Tibial nerve (tissue), 4 donors: ENCODE data around the gene SAV1. TPM values are rescaled to one million over a fixed set of nuclear protein-coding genes. Genes with fewer than 3 reads are reported as not detected.

ENCODE experiments used
- DNase-seq, 2 donors: peaks; one replicate each; pipeline ENCODE4 v3.0.0-alpha.2; 2019; ENCODE audit warnings: low spot score in 2 of 2
- H3K27ac ChIP-seq, 4 donors: fragments of 200-600 bp; sonication (generic) in 3 of 4; one replicate each; pipeline ENCODE4 v1.5.1; 2017 to 2019; ENCODE audit warnings: mild to moderate bottlenecking in 1 of 4
- H3K27me3 ChIP-seq, 2 donors: fragments of 200-600 bp; sonication (generic) in 1 of 2; one replicate each; pipeline versions ENCODE4 v1.5.1 to v1.6.0; 2017 to 2019
- H3K36me3 ChIP-seq, 3 donors: fragments of 200-600 bp; sonication (generic); one replicate each; pipeline ENCODE4 v1.5.1; 2018 to 2019
- H3K4me1 ChIP-seq, 4 donors: fragments of 200-600 bp; sonication (generic) in 3 of 4; one replicate each; pipeline ENCODE4 v1.5.1; 2017 to 2019
- H3K4me3 ChIP-seq, 4 donors: fragments of 200-600 bp; sonication (generic) in 3 of 4; one replicate each; pipeline ENCODE4 v1.5.1; 2017 to 2019; ENCODE audit warnings: mild to moderate bottlenecking in 1 of 4, moderate library complexity in 1 of 4
- H3K9me3 ChIP-seq, 4 donors: fragments of 200-600 bp; sonication (generic) in 3 of 4; one replicate each; pipeline ENCODE4 v1.5.1; 2017 to 2019
- EP300 ChIP-seq, 2 donors: sonication (generic); formaldehyde crosslinking; IDR thresholded peaks; one replicate each; pipeline ENCODE4 v1.6.1; 2017; ENCODE audit warnings: antibody characterized with exemption in 2 of 2, mild to moderate bottlenecking in 1 of 2
- POLR2A ChIP-seq, 2 donors: fragments of 450-650 bp; IDR thresholded peaks; one replicate each; pipeline ENCODE4 v1.6.1; 2017; ENCODE audit warnings: antibody characterized with exemption in 2 of 2, mild to moderate bottlenecking in 2 of 2, moderate library complexity in 2 of 2
- WGBS, 2 donors: methylation state at CpG; one replicate each; pipeline ENCODE4 v1.1.5; 2018; 5-methylcytosine and 5-hydroxymethylcytosine counted together
- total RNA-seq, 4 donors: library from RNA; depleted of rRNA; stranded (reverse); fragments of >200 nt; gene quantifications; one replicate each; pipeline ENCODE4 v1.1.0, GENCODE V29; 2016
- TF ChIP-seq, protein P1 (sequence below), 5 experiments: fragments of 200-600 bp in 3 of 5; fragments of 450-650 bp in 2 of 5; sonication (generic) in 3 of 5; IDR thresholded peaks; one replicate each; pipeline ENCODE4 v1.5.1; 2016 to 2019; ENCODE audit warnings: antibody characterized with exemption in 5 of 5, mild to moderate bottlenecking in 3 of 5, moderate library complexity in 2 of 5

The SAV1 gene
- 10 to 100 TPM; 35.1 to 62.3 (median 47.4) TPM for total RNA-seq

DNA sequence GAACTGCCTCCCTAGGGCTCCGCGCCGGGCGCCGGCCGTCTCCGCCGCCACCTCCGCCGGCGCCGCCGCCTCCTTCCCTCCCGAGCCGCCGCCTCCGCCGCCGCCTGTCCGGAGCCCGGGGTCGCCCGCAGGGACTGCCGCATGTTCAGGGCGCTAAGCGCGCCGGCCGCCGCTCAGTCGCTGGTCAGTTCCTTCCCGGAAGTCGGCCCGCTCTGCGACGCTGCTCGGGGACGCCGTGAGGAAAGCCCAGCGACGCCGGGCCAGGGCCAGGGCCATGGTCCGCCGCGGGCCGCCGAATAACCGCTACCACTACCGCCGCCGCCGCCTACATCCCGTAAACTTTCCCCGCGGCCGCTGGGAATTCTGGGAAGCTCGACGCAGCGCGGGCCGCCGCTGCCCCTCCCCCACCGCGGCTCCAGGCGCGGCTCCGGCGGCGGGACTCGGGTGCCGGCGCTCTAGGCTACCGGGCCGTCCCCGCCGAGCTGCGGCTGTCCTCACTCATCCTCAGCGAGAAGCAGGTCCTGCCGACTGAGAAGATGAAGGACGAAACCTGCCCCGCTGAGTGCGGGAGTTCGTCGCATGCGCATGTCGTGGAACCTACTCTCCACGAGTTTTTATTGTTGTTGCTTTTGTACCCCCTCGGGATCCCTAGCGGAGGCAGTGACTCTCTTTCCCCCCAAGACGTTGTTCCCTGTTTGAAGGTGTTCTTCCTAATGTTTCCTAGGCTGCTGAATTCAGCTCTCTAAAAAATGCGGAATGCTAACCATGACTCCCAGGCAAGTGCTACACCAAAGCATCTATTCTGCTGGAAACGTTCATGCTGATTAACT, at the start of gene SAV1:
TSS of gene SAV1 (minus strand) at position 311 of the 830 bp plus-strand sequence. CDS start 339 bp downstream, outside the sequence.
- H3K36me3 ChIP-seq: no peaks in the 10 kb centered on the region

DNA sequence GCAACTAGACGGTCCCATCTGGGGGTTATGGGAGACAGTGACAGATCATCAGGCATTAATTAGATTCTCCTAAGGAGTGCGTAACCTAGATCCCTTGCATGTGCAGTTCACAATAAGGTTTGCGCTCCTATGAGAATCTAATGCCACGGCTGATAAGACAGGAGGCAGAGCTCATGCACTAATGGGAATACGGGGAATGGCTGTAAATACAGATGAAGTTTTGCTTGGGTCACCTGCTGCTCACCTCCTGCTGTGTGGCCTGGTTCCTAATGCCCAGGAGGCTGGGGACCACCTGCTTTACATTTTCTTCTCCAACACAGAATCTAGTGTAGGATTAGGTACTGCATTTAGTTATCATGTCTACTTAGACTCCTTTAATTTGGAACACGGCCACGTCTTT, 49.7 kb upstream of the SAV1 start:
- no peak for DNase-seq
- Histone ChIP-seq H3K27ac (no peak overlapping the region), H3K9me3 (no peaks in the 10 kb centered on the region), H3K4me1 (no peaks in the 10 kb centered on the region), H3K27me3 (no peaks in the 10 kb centered on the region), H3K36me3 (peaks cover 0 to 22% (median 4%) of the 10 kb centered on the region in 3 donors), H3K4me3 (no peak overlapping the region)
- 67 to 75% methylated on average over 7 of the region's 7 CpGs for WGBS, 2 donors
- no peak for TF ChIP-seq POLR2A (IDR thresholded peaks at IDR 0.05)
- TF ChIP-seq, protein P1, sequence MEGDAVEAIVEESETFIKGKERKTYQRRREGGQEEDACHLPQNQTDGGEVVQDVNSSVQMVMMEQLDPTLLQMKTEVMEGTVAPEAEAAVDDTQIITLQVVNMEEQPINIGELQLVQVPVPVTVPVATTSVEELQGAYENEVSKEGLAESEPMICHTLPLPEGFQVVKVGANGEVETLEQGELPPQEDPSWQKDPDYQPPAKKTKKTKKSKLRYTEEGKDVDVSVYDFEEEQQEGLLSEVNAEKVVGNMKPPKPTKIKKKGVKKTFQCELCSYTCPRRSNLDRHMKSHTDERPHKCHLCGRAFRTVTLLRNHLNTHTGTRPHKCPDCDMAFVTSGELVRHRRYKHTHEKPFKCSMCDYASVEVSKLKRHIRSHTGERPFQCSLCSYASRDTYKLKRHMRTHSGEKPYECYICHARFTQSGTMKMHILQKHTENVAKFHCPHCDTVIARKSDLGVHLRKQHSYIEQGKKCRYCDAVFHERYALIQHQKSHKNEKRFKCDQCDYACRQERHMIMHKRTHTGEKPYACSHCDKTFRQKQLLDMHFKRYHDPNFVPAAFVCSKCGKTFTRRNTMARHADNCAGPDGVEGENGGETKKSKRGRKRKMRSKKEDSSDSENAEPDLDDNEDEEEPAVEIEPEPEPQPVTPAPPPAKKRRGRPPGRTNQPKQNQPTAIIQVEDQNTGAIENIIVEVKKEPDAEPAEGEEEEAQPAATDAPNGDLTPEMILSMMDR (IDR thresholded peaks at IDR 0.05): no peak
- TF ChIP-seq EP300 (IDR thresholded peaks at IDR 0.05): no peak

More for the DNA sequence above, at the start of gene SAV1:
- peak within 1 kb of the TSS; percentile 90 to 96 (median 92) for H3K27ac ChIP-seq
- peak; percentile 76 to 77 for DNase-seq
- TF ChIP-seq, protein P1 (IDR thresholded peaks at IDR 0.05): peak in 1 of 5 experiments; percentile 26
- TF ChIP-seq EP300 (IDR thresholded peaks at IDR 0.05) (peak in 1 of 2 donors; percentile 96), POLR2A (IDR thresholded peaks at IDR 0.05) (peak; percentile 76 to 91)
- peak within 1 kb of the TSS; percentile 68 to 90 (median 72) for H3K4me3 ChIP-seq
- H3K9me3 ChIP-seq: no peaks in the 10 kb centered on the region
- no peaks in the 10 kb centered on the region for H3K27me3 ChIP-seq
- WGBS, 2 donors: 1% methylated on average over 17 to 49 of the region's 92 CpGs
- peaks cover 0 to 54% (median 22%) of the 10 kb centered on the region in 4 donors for H3K4me1 ChIP-seq

DNA sequence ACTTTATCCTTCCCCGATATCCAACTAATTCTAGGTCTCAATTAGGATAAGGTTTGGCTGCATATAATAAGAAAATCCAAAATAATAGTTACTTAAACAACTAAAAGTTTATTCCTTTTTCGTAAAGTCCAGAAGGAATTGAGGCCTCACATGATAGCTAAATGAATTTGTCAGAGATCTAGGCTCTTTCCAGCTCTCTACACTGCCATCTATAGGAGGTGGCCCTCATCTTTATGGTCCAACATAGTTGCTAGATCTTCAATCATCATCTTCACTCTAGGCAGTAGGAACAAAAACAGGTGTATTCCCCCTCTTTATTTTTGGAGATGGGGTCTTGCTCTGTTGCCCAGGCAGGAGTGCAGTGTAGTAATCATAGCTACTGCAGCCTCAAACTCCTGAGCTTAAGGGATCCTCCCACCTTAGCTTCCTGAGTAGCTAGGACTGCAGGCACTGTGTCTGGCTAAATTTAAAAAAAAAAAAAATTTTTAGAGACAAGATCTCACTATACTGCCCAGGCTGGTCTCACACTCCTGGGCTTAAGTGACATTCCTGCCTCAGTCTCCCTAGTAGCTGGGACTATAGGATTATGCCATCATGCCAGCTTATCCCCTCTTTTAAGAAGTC, 46.5 kb upstream of the SAV1 start:
- Histone ChIP-seq H3K27ac (no peak overlapping the region), H3K36me3 (peaks cover 0 to 4% (median 0%) of the 10 kb centered on the region in 3 donors), H3K4me3 (no peak overlapping the region), H3K27me3 (no peaks in the 10 kb centered on the region), H3K4me1 (no peaks in the 10 kb centered on the region), H3K9me3 (no peaks in the 10 kb centered on the region)
- DNase-seq: peak in 1 of 2 donors; percentile 46
- 61 to 72% methylated on average over 2 of the region's 2 CpGs for WGBS, 2 donors
- TF ChIP-seq EP300 (IDR thresholded peaks at IDR 0.05): no peak
- TF ChIP-seq POLR2A (IDR thresholded peaks at IDR 0.05): no peak
- TF ChIP-seq, protein P1 (IDR thresholded peaks at IDR 0.05): peak; percentile 23 to 44 (median 38)

DNA sequence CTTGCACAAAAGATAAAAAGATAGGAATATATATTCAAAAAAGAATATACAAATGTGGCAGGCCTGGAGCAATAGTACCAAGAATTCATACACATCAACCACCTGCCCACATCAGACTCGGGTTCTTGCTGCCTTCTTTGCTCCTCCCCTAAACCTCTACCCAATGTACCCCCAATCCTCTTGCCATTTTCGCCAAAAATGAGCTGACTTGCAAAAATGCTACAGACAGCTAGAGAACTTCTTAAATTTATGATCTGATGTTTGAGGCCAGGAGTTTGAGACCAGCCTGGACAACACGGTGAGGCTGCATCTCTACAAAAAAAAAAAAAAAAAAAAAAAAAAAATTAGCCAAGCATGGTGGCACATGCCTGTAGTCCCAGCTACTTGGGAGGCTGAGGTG, 42.9 kb upstream of the SAV1 start:
- Histone ChIP-seq H3K27ac (no peak overlapping the region), H3K4me3 (no peak overlapping the region), H3K36me3 (no peaks in the 10 kb centered on the region), H3K9me3 (no peaks in the 10 kb centered on the region), H3K4me1 (no peaks in the 10 kb centered on the region), H3K27me3 (no peaks in the 10 kb centered on the region)
- TF ChIP-seq POLR2A (IDR thresholded peaks at IDR 0.05): no peak
- 92% methylated on average over 3 of the region's 3 CpGs for WGBS, 2 donors
- DNase-seq: no peak

DNA sequence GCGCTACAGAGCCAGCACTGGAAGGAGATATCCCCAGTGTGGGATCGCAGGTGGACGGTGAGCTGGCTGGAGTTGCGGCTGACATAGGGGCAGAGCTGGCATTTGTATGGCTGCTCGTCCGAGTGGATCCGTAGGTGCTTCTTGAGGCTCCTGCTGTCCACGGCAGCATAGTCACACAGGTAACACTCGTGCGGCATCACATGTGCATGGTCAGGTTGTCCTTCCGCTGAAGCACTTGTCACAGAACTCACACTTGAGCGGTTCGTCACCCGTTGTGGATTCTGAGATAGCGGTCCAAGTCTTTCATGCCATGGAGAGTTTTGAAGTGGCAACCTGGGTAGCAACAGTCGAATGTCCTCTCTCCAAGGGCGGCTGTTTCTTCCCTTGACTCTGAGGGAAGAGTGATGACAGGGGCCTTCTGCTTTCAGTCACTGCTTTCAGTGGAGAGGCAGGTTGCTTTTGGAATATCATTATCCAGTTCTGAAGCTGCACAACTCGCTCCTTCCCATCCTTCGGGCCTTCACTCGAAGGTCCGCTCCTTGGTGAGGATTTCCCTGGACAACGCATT, 37.0 kb upstream of the SAV1 start:
- H3K4me1 ChIP-seq: no peaks in the 10 kb centered on the region
- H3K36me3 ChIP-seq: no peaks in the 10 kb centered on the region
- H3K27ac ChIP-seq: no peak overlapping the region
- no peak for TF ChIP-seq POLR2A (IDR thresholded peaks at IDR 0.05)
- TF ChIP-seq, protein P1 (IDR thresholded peaks at IDR 0.05): no peak
- no peak for TF ChIP-seq EP300 (IDR thresholded peaks at IDR 0.05)
- WGBS, 2 donors: 93 to 96% methylated on average over 20 to 22 of the region's 22 CpGs
- no peaks in the 10 kb centered on the region for H3K27me3 ChIP-seq
- no peak overlapping the region for H3K4me3 ChIP-seq
- DNase-seq: no peak
- H3K9me3 ChIP-seq: no peaks in the 10 kb centered on the region
